Endothelial cell (in vitro differentiated cells): ENCODE measurements around the gene S100A8. TPM values are rescaled to one million over a fixed set of nuclear protein-coding genes. Genes with fewer than 3 reads are reported as not detected.
A peak's percentile ranks its signal among the peaks of the same experiment; 100 is the strongest.

Source experiments
- DNase-seq: peaks from one replicate; pipeline ENCODE4 v3.0.0; 2021; ENCODE audit warnings: low spot score
- H3K27ac Mint-ChIP-seq: one replicate; pipeline ENCODE4 v1.8.0; 2021; ENCODE audit warnings: mixed read lengths, inconsistent platforms; ENCODE audit not compliant: unreplicated experiment
- H3K27me3 Mint-ChIP-seq: one replicate; pipeline ENCODE4 v1.8.0; 2021; ENCODE audit warnings: mild to moderate bottlenecking, moderate library complexity, mixed read lengths, inconsistent platforms; ENCODE audit not compliant: unreplicated experiment
- H3K36me3 Mint-ChIP-seq: one replicate; pipeline ENCODE4 v1.8.0; 2021; ENCODE audit warnings: mild to moderate bottlenecking, low read depth, mixed read lengths, inconsistent platforms; ENCODE audit not compliant: unreplicated experiment
- H3K4me1 Mint-ChIP-seq: one replicate; pipeline ENCODE4 v1.8.0; 2021; ENCODE audit warnings: mild to moderate bottlenecking, mixed read lengths, inconsistent platforms; ENCODE audit not compliant: unreplicated experiment
- H3K4me3 Mint-ChIP-seq: one replicate; pipeline ENCODE4 v1.8.0; 2021; ENCODE audit warnings: mild to moderate bottlenecking, mixed read lengths, inconsistent platforms; ENCODE audit not compliant: unreplicated experiment
- H3K9me3 Mint-ChIP-seq: one replicate; pipeline ENCODE4 v1.8.0; 2021; ENCODE audit warnings: mixed read lengths, inconsistent platforms; ENCODE audit not compliant: unreplicated experiment
- total RNA-seq: library from RNA; stranded (reverse); fragmentation: NEBNext Ultra II Directional; extraction: Animal tissue kit (Norgen Biotek cat#: 25700); gene quantifications from one replicate; pipeline ENCODE4 v1.2.1, GENCODE V29; 2021; ENCODE audit not compliant: unreplicated experiment
- TF ChIP-seq, protein P1 (sequence below): fragments of 200-600 bp; sonication (generic); IDR thresholded peaks from one replicate; pipeline ENCODE4 v1.5.0; 2021; ENCODE audit warnings: antibody characterized with exemption; ENCODE audit not compliant: unreplicated experiment

The S100A8 gene
- total RNA-seq, 1 donor from 2014 or later = not detected

DNA sequence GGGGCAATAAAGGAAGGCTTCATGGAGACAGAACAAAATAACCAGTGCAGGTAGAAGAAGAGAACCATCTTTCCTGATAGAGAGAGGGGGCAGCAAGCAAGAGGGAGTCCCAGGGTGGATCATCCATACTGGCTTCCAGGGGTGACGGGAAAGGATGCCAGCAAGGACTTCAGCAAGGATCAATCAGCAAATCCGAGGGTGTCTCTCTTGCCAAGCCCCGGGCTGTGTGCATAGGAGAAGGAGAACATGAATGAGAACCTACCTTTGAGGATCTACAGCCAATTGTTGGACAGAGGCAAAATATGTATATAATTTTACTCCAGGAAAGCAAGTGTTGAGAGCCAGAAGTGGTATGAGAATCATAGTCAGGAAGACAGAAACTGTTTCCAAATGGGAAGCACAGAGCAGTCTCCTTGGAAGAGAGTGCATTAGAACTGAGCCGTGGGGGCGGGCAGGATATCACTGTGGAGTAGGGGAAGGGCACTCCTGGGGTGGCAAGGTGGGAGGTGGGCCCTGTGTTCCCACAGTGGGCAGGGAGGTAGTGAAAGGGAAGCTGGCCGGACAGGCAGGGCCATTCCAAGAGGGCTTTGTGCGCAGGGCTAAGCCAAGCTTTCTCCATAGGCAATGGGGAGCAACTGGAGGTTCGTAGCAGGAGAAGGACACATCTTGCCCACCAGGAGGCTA is 34.3 kb downstream of the S100A8 start:
- Mint-ChIP-seq H3K4me1 (peaks cover 27% of the 10 kb centered on the region), H3K4me3 (peak overlapping the region; percentile 29), H3K9me3 (no peaks in the 10 kb centered on the region), H3K36me3 (no peaks in the 10 kb centered on the region), H3K27ac (no peak overlapping the region), H3K27me3 (peaks cover 5% of the 10 kb centered on the region)
- TF ChIP-seq, protein P1, sequence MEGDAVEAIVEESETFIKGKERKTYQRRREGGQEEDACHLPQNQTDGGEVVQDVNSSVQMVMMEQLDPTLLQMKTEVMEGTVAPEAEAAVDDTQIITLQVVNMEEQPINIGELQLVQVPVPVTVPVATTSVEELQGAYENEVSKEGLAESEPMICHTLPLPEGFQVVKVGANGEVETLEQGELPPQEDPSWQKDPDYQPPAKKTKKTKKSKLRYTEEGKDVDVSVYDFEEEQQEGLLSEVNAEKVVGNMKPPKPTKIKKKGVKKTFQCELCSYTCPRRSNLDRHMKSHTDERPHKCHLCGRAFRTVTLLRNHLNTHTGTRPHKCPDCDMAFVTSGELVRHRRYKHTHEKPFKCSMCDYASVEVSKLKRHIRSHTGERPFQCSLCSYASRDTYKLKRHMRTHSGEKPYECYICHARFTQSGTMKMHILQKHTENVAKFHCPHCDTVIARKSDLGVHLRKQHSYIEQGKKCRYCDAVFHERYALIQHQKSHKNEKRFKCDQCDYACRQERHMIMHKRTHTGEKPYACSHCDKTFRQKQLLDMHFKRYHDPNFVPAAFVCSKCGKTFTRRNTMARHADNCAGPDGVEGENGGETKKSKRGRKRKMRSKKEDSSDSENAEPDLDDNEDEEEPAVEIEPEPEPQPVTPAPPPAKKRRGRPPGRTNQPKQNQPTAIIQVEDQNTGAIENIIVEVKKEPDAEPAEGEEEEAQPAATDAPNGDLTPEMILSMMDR = no peak
- no peak for DNase-seq

DNA sequence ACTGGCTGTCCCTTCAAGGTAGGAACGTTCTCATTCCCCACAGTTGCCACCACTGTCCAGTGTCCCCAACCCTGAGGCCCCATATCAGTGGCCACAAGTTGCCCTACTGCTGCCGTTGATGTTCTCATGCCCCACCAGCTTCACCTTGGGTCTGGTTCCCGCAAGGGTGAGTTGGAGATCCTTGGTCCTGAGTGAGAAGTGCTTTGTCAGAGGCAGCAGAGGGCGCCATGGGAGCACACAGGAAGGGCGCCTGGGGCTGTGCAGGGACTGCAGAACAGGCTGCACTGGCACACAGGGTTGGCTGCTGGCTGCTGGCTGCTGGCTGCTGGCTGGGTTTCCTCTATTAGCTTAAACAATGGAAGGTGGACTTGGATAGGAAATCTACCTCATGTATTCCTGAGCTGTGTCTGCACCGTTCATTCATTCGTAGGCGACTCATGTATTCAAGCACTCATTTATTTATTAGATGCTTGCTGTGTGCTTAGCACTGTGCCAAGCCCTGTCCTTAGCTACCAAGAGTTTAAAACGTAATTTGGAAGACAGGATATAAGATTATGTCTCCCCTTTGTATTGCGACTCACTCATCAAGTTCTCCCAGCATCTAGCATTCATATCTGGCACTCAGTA is 35.3 kb downstream of the S100A8 start:
- Mint-ChIP-seq H3K36me3 (no peaks in the 10 kb centered on the region), H3K4me1 (peaks cover 35% of the 10 kb centered on the region), H3K27ac (no peak overlapping the region), H3K9me3 (no peaks in the 10 kb centered on the region), H3K27me3 (peaks cover 2% of the 10 kb centered on the region), H3K4me3 (no peak overlapping the region)
- TF ChIP-seq, protein P1 = no peak
- peak; percentile 65 for DNase-seq

DNA sequence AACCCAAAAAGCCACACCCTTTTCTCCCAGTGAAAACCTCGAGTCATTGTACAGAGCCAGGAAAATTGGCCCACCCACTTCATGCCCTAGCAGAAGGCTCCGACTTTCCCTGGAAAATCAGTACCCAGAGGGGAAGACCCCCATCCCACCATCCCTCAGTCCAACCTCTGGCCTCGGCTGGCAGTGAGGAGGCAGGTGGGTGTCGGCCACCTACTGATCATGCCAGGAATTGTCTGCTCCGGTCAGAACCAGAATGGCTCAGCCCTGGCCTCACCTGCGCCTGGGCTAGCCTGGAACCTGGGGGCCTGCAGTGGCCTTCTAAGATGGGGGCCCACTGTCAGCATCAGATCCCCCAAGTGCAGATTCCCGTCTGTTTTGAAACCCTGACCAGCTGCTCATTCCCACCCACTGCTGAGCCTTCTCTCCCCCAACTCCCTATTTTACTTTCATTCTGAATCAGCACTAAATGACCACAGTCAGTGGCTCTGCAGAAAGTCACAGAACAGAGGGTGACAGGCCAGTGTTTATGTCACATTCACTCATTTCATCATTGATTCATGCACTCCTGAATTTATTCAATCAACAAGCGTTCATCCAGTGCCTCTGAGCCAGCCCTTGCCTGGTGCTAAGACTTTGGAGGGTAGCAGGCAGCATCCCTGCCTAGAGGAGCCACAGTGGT is 36.2 kb downstream of the S100A8 start:
- Mint-ChIP-seq H3K4me3 (no peak overlapping the region), H3K4me1 (peaks cover 38% of the 10 kb centered on the region), H3K27ac (no peak overlapping the region), H3K27me3 (peaks cover 2% of the 10 kb centered on the region), H3K36me3 (no peaks in the 10 kb centered on the region), H3K9me3 (no peaks in the 10 kb centered on the region)
- TF ChIP-seq, protein P1 = no peak
- DNase-seq = no peak

DNA sequence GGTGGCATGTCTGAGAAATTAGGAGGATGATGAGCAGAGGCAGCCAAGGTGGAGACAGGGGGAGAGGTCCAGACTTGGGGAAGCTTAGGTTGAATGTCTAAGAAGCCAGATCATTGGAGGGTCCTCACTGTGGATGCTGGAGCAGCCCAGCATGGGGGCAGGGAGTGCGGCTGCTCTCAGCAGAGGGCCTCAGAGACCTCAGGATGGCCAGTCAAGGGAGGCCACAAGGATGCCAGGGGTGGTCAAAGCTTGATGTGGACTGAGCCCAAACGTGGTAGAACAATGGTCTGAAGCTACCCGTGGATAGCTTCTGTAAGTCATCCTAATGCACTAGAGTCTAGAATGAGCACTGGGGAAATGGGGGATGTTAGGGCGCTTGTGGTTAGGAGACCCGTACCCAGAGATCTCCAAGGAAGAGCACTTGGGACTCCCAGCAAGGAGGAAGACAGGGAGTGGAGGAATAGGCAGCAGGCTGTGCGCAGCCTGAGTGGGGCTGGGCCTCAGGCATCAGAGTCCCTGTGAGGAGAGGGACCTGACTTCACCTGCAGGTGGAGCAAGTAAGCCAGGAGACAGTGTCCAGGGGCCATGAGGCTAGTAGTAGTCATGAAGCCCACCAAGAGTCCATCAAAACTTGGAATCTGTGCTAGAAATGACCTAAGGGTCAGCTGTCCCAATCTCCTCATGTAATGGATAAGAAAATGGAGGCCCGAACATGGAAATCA is 37.5 kb downstream of the S100A8 start:
- TF ChIP-seq, protein P1 = no peak
- H3K9me3 Mint-ChIP-seq = no peaks in the 10 kb centered on the region
- H3K36me3 Mint-ChIP-seq = no peaks in the 10 kb centered on the region
- peaks cover 3% of the 10 kb centered on the region for H3K27me3 Mint-ChIP-seq
- no peak overlapping the region for H3K27ac Mint-ChIP-seq
- DNase-seq = peak; percentile 50
- no peak overlapping the region for H3K4me3 Mint-ChIP-seq
- H3K4me1 Mint-ChIP-seq = peaks cover 40% of the 10 kb centered on the region
